Body of pancreas (tissue), 4 donors: Measurements from ENCODE around the gene AMACR. TPM values are rescaled to one million over a fixed set of nuclear protein-coding genes. Genes with fewer than 3 reads are reported as not detected.
A peak's percentile ranks its signal among the peaks of the same experiment; 100 is the strongest.

Experiments
- ATAC-seq: fragments of 150-250 bp; one replicate; pipeline ENCODE4 v1.9.1; 2016
- DNase-seq, 4 donors: peaks; one replicate each; pipeline ENCODE4 v3.0.0-alpha.2; 2019
- H3K27ac ChIP-seq, 4 donors: fragments of 200-600 bp; sonication (generic); 1 replicate in 3 of 4; 2 replicates in 1 of 4; pipeline versions ENCODE4 v1.5.1 to v1.6.1; 2016 to 2019; ENCODE audit warnings: mild to moderate bottlenecking in 1 of 4, mixed read lengths in 1 of 4, moderate library complexity in 1 of 4
- H3K27me3 ChIP-seq, 2 donors: fragments of 200-600 bp; sonication (generic); one replicate each; pipeline ENCODE4 v1.6.0; 2016; ENCODE audit warnings: mild to moderate bottlenecking in 1 of 2
- H3K36me3 ChIP-seq, 2 donors: fragments of 200-600 bp; sonication (generic); replicated peaks in 1 of 2; 2 replicates each; pipeline ENCODE4 v1.5.1; 2016; ENCODE audit warnings: low read depth in 2 of 2; ENCODE audit not compliant: insufficient read depth in 1 of 2
- H3K4me1 ChIP-seq: fragments of 200-600 bp; sonication (generic); one replicate; pipeline ENCODE4 v1.6.0; 2016
- H3K4me3 ChIP-seq, 2 donors: fragments of 200-600 bp; sonication (generic); 1 replicate in 1 of 2; 2 replicates in 1 of 2; pipeline ENCODE4 v1.5.1; 2016 to 2019
- H3K9me3 ChIP-seq, 3 donors: fragments of 200-600 bp; sonication (generic); 1 replicate in 2 of 3; 2 replicates in 1 of 3; pipeline ENCODE4 v1.5.1; 2016
- POLR2A ChIP-seq, 3 donors: fragments of 450-650 bp; IDR thresholded peaks; one replicate each; pipeline ENCODE4 v1.6.1; 2016; ENCODE audit warnings: antibody characterized with exemption in 3 of 3, mild to moderate bottlenecking in 2 of 3
- WGBS, 2 donors: methylation state at CpG; one replicate each; pipeline ENCODE4 v1.1.5; 2017; 5-methylcytosine and 5-hydroxymethylcytosine counted together
- intact Hi-C: fragments of 100-400 bp; cut with DNase I; formaldehyde crosslinking; loops from one replicate; pipeline ENCODE4 v1.15.1; 2023
- total RNA-seq, 2 donors: library from RNA; depleted of rRNA; stranded (reverse); fragments of >200 nt; gene quantifications; one replicate each; pipeline ENCODE4 v1.1.0, GENCODE V29; 2016
- TF ChIP-seq, protein P1 (sequence below), 7 experiments: fragments of 450-650 bp in 4 of 7; fragments of 200-600 bp in 3 of 7; sonication (generic) in 3 of 7; IDR thresholded peaks; one replicate each; pipeline ENCODE4 v1.5.1; 2016 to 2019; ENCODE audit warnings: antibody characterized with exemption in 7 of 7

Gene AMACR
- total RNA-seq, 2 donors from 2014 or later, result 5.4 to 7.3 TPM

DNA sequence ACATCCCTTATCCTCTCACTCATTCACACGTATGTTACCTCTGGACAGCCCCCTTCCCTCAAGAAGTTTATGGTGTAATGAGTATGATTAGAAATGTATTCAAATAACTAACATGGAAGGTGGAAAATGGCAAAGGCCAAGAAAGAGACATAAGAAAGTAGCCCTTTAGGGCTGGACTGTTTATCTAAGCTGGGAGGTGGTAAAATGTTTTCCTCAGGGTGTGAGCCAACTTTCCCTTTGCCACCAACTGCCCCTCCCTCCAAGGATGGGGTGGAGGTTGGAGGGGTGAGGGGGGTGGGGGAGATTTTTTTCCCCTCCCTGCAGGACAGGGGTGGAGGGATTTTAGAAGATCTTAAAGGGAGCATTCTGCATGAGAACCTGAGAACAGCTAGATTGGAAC, 31.5 kb downstream of the AMACR start:
- no peak overlapping the region for H3K27ac ChIP-seq

DNA sequence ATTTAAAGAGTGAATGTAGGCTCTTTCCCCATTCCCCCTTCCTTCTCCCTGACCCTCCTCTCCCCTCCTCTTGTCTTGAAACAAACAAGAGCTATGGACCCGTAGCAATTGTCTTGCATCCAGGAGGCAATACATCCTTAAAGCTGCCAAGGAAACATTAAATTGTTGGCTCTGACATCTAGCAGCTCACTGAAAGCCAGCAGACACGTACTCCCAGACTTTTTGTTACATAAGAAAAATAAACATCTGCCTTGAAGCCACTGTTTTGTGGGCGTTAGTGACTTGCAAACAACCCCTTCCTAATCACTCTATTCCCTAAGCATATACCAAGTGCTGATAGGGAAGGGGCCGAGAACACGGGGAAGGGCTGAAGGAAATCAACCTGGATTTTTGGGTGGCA, 32.0 kb downstream of the AMACR start:
- 39 to 41% methylated on average over 5 of the region's 5 CpGs for WGBS, 2 donors
- ATAC-seq (no peak), DNase-seq (no peak)
- H3K36me3 ChIP-seq, result no peaks in the 10 kb centered on the region
- no peak overlapping the region for H3K4me3 ChIP-seq
- intact Hi-C loops, result no loop called here
- H3K4me1 ChIP-seq, result peaks cover 9% of the 10 kb centered on the region
- no peak overlapping the region for H3K27ac ChIP-seq
- no peaks in the 10 kb centered on the region for H3K27me3 ChIP-seq
- TF ChIP-seq, protein P1, sequence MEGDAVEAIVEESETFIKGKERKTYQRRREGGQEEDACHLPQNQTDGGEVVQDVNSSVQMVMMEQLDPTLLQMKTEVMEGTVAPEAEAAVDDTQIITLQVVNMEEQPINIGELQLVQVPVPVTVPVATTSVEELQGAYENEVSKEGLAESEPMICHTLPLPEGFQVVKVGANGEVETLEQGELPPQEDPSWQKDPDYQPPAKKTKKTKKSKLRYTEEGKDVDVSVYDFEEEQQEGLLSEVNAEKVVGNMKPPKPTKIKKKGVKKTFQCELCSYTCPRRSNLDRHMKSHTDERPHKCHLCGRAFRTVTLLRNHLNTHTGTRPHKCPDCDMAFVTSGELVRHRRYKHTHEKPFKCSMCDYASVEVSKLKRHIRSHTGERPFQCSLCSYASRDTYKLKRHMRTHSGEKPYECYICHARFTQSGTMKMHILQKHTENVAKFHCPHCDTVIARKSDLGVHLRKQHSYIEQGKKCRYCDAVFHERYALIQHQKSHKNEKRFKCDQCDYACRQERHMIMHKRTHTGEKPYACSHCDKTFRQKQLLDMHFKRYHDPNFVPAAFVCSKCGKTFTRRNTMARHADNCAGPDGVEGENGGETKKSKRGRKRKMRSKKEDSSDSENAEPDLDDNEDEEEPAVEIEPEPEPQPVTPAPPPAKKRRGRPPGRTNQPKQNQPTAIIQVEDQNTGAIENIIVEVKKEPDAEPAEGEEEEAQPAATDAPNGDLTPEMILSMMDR (IDR thresholded peaks at IDR 0.05), result no peak
- no peak for TF ChIP-seq POLR2A (IDR thresholded peaks at IDR 0.05)
- no peaks in the 10 kb centered on the region for H3K9me3 ChIP-seq

More for the DNA sequence above, 31.5 kb downstream of the AMACR start:
- H3K27me3 ChIP-seq, result no peaks in the 10 kb centered on the region
- WGBS, 2 donors, result 75 to 85% methylated on average over 1 of the region's 1 CpG
- DNase-seq, result no peak
- H3K4me3 ChIP-seq, result no peak overlapping the region
- ATAC-seq, result no peak
- no peak for TF ChIP-seq POLR2A (IDR thresholded peaks at IDR 0.05)
- TF ChIP-seq, protein P1 (IDR thresholded peaks at IDR 0.05), result no peak
- no peaks in the 10 kb centered on the region for H3K36me3 ChIP-seq
- intact Hi-C loops, result no loop called here
- peaks cover 9% of the 10 kb centered on the region for H3K4me1 ChIP-seq
- H3K9me3 ChIP-seq, result no peaks in the 10 kb centered on the region

DNA sequence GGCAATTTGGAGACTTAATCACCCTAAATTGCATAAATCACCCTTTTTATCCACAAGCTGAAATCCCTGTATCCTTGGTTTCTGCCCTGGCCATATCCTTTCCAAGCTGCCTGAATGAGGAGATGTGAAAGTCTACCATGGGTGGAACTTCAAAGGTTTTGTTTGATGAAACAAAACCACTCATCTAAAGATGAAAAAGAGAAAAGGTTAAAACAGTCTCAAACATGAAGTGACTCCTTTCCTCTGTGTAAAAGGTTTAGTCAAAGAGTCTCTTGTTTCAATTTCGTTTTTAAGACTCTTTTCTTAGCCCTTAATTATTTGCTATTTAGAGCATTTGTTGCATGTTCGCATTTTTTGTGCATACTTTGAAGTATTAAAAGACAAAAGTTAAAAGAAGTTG, 34.6 kb downstream of the AMACR start:
- intact Hi-C loops, result no loop called here
- no peak for ATAC-seq
- Histone ChIP-seq H3K27ac (no peak overlapping the region), H3K4me1 (peaks cover 11% of the 10 kb centered on the region), H3K9me3 (no peaks in the 10 kb centered on the region), H3K36me3 (no peaks in the 10 kb centered on the region), H3K27me3 (no peaks in the 10 kb centered on the region), H3K4me3 (no peak overlapping the region)
- WGBS, 2 donors, result 53 to 54% methylated on average over 2 of the region's 2 CpGs
- TF ChIP-seq, protein P1 (IDR thresholded peaks at IDR 0.05), result no peak
- no peak for TF ChIP-seq POLR2A (IDR thresholded peaks at IDR 0.05)
- no peak for DNase-seq

DNA sequence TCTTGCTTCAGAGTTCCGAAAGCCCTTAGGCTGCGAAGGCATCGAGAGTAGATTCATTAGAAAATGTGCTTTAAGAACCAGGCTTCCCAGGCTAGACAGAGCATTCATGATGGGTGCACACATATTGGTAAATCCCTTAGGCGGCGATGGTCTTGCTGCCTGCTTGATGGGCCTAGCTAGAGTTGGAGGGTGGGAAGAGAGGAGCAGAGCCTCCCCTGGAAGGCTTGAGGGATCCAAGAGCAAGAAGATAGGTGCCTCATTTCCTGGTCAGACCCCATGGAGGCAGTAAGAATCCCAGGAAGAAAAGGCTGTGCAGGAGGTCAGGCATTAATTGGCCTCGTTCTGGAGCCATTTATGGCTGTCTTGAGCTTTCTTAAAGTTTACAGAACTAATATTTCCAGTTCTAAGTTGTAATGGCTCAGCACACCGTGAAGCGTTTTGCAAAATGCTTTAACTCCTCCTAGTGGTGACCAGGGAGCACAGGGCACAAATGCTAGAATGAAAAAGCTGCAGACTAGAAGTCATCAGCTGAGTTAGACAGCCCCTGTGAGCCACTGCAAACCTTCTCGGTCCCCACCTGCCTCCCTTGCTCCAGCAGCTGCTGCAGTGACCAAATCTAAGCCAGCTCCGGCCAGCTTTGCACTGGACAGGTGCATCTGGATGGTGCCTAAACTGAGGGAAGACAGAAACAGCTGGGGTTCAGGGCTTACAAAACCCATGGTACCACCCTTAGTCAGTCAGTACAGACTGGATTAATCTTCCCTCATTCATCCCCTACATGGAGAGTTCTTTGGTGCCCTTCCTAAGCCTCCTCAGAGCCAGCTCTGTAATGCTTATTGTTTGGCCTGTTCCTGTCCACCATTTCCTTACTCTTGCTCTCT, 38.0 kb downstream of the AMACR start:
- DNase-seq (peak; percentile 13 to 35 (median 29)), ATAC-seq (peak; percentile 72)
- no peak overlapping the region for H3K4me3 ChIP-seq
- TF ChIP-seq, protein P1 (IDR thresholded peaks at IDR 0.05), result peak in 6 of 7 experiments; percentile 49 to 63 (median 56)
- no peak for TF ChIP-seq POLR2A (IDR thresholded peaks at IDR 0.05)
- H3K27ac ChIP-seq, result no peak overlapping the region
- 52 to 53% methylated on average over 9 to 10 of the region's 10 CpGs for WGBS, 2 donors
- intact Hi-C loops, result no loop called here
- H3K27me3 ChIP-seq, result no peaks in the 10 kb centered on the region
- H3K9me3 ChIP-seq, result no peaks in the 10 kb centered on the region
- no peaks in the 10 kb centered on the region for H3K36me3 ChIP-seq
- peaks cover 13% of the 10 kb centered on the region for H3K4me1 ChIP-seq
